SK-N-MC (cell line): ENCODE measurements around the gene CDC20B.

ENCODE experiments used
- EZH2 ChIP-seq: fragments of 200-600 bp; sonication (generic); IDR thresholded peaks from one replicate; pipeline ENCODE4 v1.6.1; 2017; ENCODE audit warnings: antibody characterized with exemption
- FOXP2 ChIP-seq: optimal IDR thresholded peaks from 2 replicates; pipeline ENCODE3; 2011; ENCODE audit warnings: mild to moderate bottlenecking, moderate library complexity; ENCODE audit not compliant: insufficient read depth; ENCODE audit errors: extremely low read length, control extremely low read depth
- POLR2AphosphoS5 ChIP-seq: IDR thresholded peaks from 2 replicates; pipeline ENCODE4 v1.6.1; 2012; ENCODE audit warnings: mild to moderate bottlenecking, low read depth, low read length, borderline replicate concordance

GRCh38 chr5:55113327-55113726 is 59.6 kb downstream of the CDC20B start:
- no peak for TF ChIP-seq POLR2AphosphoS5
- TF ChIP-seq EZH2: no peak
- no peak for TF ChIP-seq FOXP2
